ENCODE data around the gene BCAR1. TPM values are rescaled to one million over a fixed set of nuclear protein-coding genes. Genes with fewer than 3 reads are reported as not detected.

The BCAR1 gene
- total and polyA plus RNA-seq, 2 of the 13 experiments (the other 11 are each of a cell fraction or from before 2014, with no cell fraction given) = 48.1 to 51.7 TPM

GRCh38 chr16:75250089-75250808 is 1.2 kb downstream of the BCAR1 start (continued):
- TF ChIP-seq, protein P1, sequence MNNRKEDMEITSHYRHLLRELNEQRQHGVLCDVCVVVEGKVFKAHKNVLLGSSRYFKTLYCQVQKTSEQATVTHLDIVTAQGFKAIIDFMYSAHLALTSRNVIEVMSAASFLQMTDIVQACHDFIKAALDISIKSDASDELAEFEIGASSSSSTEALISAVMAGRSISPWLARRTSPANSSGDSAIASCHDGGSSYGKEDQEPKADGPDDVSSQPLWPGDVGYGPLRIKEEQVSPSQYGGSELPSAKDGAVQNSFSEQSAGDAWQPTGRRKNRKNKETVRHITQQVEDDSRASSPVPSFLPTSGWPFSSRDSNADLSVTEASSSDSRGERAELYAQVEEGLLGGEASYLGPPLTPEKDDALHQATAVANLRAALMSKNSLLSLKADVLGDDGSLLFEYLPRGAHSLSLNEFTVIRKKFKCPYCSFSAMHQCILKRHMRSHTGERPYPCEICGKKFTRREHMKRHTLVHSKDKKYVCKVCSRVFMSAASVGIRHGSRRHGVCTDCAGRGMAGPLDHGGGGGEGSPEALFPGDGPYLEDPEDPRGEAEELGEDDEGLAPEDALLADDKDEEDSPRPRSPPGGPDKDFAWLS (CRISPR knock-in tag; IDR thresholded peaks at IDR 0.05; ENCODE audit: borderline replicate concordance) = no peak; the same call in 1 of the 2 replicates
- no peak for TF ChIP-seq PRMT3 (CRISPR knock-in tag; IDR thresholded peaks at IDR 0.05; ENCODE audit: borderline replicate concordance, low read depth)
- 0 out of 2 replicates have a peak, but pooled peaks have one; percentile 8 for TF ChIP-seq RFXAP (CRISPR knock-in tag; IDR thresholded peaks at IDR 0.05; ENCODE audit: borderline replicate concordance)
- no peak for TF ChIP-seq SP1 (IDR thresholded peaks at IDR 0.05)
- no peak for TF ChIP-seq SP1 (CRISPR knock-in tag; IDR thresholded peaks at IDR 0.05)
- no peak for TF ChIP-seq ZNF567 (CRISPR knock-in tag; IDR thresholded peaks at IDR 0.05; ENCODE audit: borderline replicate concordance)
- TF ChIP-seq NCOA5 (CRISPR knock-in tag; IDR thresholded peaks at IDR 0.05) = no peak
- peak; percentile 33; the same call in 1 of the 2 replicates for TF ChIP-seq PRDM15 (CRISPR knock-in tag; IDR thresholded peaks at IDR 0.05)
- TF ChIP-seq ZNF556 (CRISPR knock-in tag; IDR thresholded peaks at IDR 0.05; ENCODE audit: borderline replicate concordance) = 0 out of 2 replicates have a peak, but pooled peaks have one; percentile 14
- TF ChIP-seq MED1 (CRISPR knock-in tag; IDR thresholded peaks at IDR 0.05) = no peak
- TF ChIP-seq, protein P2, sequence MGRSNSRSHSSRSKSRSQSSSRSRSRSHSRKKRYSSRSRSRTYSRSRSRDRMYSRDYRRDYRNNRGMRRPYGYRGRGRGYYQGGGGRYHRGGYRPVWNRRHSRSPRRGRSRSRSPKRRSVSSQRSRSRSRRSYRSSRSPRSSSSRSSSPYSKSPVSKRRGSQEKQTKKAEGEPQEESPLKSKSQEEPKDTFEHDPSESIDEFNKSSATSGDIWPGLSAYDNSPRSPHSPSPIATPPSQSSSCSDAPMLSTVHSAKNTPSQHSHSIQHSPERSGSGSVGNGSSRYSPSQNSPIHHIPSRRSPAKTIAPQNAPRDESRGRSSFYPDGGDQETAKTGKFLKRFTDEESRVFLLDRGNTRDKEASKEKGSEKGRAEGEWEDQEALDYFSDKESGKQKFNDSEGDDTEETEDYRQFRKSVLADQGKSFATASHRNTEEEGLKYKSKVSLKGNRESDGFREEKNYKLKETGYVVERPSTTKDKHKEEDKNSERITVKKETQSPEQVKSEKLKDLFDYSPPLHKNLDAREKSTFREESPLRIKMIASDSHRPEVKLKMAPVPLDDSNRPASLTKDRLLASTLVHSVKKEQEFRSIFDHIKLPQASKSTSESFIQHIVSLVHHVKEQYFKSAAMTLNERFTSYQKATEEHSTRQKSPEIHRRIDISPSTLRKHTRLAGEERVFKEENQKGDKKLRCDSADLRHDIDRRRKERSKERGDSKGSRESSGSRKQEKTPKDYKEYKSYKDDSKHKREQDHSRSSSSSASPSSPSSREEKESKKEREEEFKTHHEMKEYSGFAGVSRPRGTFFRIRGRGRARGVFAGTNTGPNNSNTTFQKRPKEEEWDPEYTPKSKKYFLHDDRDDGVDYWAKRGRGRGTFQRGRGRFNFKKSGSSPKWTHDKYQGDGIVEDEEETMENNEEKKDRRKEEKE (IDR thresholded peaks at IDR 0.05) = no peak
- TF ChIP-seq ZNF883 (CRISPR knock-in tag; IDR thresholded peaks at IDR 0.05; ENCODE audit: not compliant biosample characterization) = no peak
- no peak for TF ChIP-seq ZMYM4 (CRISPR knock-in tag; IDR thresholded peaks at IDR 0.05)
- no peak for TF ChIP-seq IKZF4 (CRISPR knock-in tag; IDR thresholded peaks at IDR 0.05; ENCODE audit: borderline replicate concordance, low read depth, not compliant biosample characterization)
- no peak for TF ChIP-seq ZBTB7A (CRISPR knock-in tag; IDR thresholded peaks at IDR 0.05)
- no peak for TF ChIP-seq SYNCRIP (IDR thresholded peaks at IDR 0.05; ENCODE audit: insufficient read depth, low read depth, low read length)
- TF ChIP-seq TGIF2 (CRISPR knock-in tag; IDR thresholded peaks at IDR 0.05) = no peak
- no peak for TF ChIP-seq ZNF101 (CRISPR knock-in tag; IDR thresholded peaks at IDR 0.05; ENCODE audit: borderline replicate concordance, low read depth)
- peak; percentile 3; the same call in 1 of the 2 replicates for TF ChIP-seq ZNF280B (CRISPR knock-in tag; IDR thresholded peaks at IDR 0.05; ENCODE audit: borderline replicate concordance)

Data from HepG2 (cell line).